ENCODE measurements around the gene IFT172. TPM values are rescaled to one million over a fixed set of nuclear protein-coding genes. Genes with fewer than 3 reads are reported as not detected.

Gene IFT172
- total RNA-seq, 1 donor from 2014 or later = 19.3 TPM

- no peak for DNase-seq (ENCODE audit: missing footprints)
- no peak for ATAC-seq
- intact Hi-C loops (cut with DNase I) = loop anchor here (2.0 to 5.0 kb wide), 5 partner anchors 21 to 79 kb away; partner anchors contain the start of genes EIF2B4, IFT172, NRBP1 and SNX17
Measured at GRCh38 chr2:27407798-27408491, 81.6 kb downstream of the IFT172 start.

GRCh38 chr2:27400348-27401135, 89.0 kb downstream of the IFT172 start:
- no peak for ATAC-seq
- DNase-seq (ENCODE audit: missing footprints) = no peak
- intact Hi-C loops (cut with DNase I) = no loop called here

- intact Hi-C loops (cut with DNase I) = no loop called here
- DNase-seq (ENCODE audit: missing footprints) (no peak), ATAC-seq (no peak)
Measured at GRCh38 chr2:27398962-27399361, 90.6 kb downstream of the IFT172 start.

Other genes with a start within 250 kb of the IFT172 start
- 10.1 TPM for gene SLC30A3, start 226.7 kb downstream of the IFT172 start, total RNA-seq
- gene DNAJC5G, start 214.3 kb downstream of the IFT172 start, total RNA-seq = 1.9 TPM
- gene TRIM54, start 207.3 kb downstream of the IFT172 start, total RNA-seq = 282 TPM
- gene UCN, start 181.3 kb downstream of the IFT172 start, total RNA-seq = 0.84 TPM
- 48.0 TPM for gene MPV17, start 166.6 kb downstream of the IFT172 start, total RNA-seq
- 17.3 TPM for gene GTF3C2, start 133.0 kb downstream of the IFT172 start, total RNA-seq
- gene EIF2B4, start 119.4 kb downstream of the IFT172 start, total RNA-seq = 40.3 TPM
- gene SNX17, start 119.1 kb downstream of the IFT172 start, total RNA-seq = 57.6 TPM
- gene ZNF513, start 109.0 kb downstream of the IFT172 start, total RNA-seq = 6.8 TPM
- 35.6 TPM for gene PPM1G, start 80.2 kb downstream of the IFT172 start, total RNA-seq
- 58.4 TPM for gene NRBP1, start 61.1 kb downstream of the IFT172 start, total RNA-seq
- 0.60 TPM for gene KRTCAP3, start 47.4 kb downstream of the IFT172 start, total RNA-seq
- 2.9 TPM for gene FNDC4, start 5.5 kb upstream of the IFT172 start, total RNA-seq
- not detected for gene GCKR, start 7.1 kb upstream of the IFT172 start, total RNA-seq
- gene ZNF512, start 93.3 kb upstream of the IFT172 start, total RNA-seq = 18.3 TPM
- 6.2 TPM for gene CCDC121, start 139.3 kb upstream of the IFT172 start, total RNA-seq
- gene GPN1, start 139.3 kb upstream of the IFT172 start, total RNA-seq = 18.9 TPM
- gene SUPT7L, start 173.9 kb upstream of the IFT172 start, total RNA-seq = 26.3 TPM
- gene SLC4A1AP, start 174.1 kb upstream of the IFT172 start, total RNA-seq = 20.6 TPM